K562 (cell line): ENCODE data around the gene SGSH. TPM values are rescaled to one million over a fixed set of nuclear protein-coding genes. Genes with fewer than 3 reads are reported as not detected.
A peak's percentile ranks its signal among the peaks of the same experiment; 100 is the strongest.

Experiments
- CBFA2T2 ChIP-seq: fragments of 450-650 bp; conservative IDR thresholded peaks from 2 replicates; pipeline ENCODE4 v1.6.1; 2017; ENCODE audit warnings: mild to moderate bottlenecking
- ETV1 ChIP-seq: fragments of 450-650 bp; conservative IDR thresholded peaks from 2 replicates; pipeline ENCODE4 v1.6.1; 2016; ENCODE audit warnings: missing genetic modification characterization, control low read depth, low read depth, missing compliant biosample characterization
- GATAD2A ChIP-seq: fragments of 450-650 bp; IDR thresholded peaks from 2 replicates; pipeline ENCODE4 v1.6.1; 2017
- GTF2F1 ChIP-seq: IDR thresholded peaks from 2 replicates; pipeline ENCODE4 v1.6.1; 2011; ENCODE audit warnings: low read depth, low read length, improper control_type of control experiment
- IFI16 ChIP-seq: fragments of 250-450 bp; sonication (Bioruptor Pico); IDR thresholded peaks from 2 replicates; pipeline ENCODE4 v2.1.2; 2022; ENCODE audit warnings: mild to moderate bottlenecking, inconsistent platforms
- MBD2 ChIP-seq: sonication (generic); IDR thresholded peaks from 2 replicates; pipeline ENCODE4 v1.6.1; 2016; ENCODE audit warnings: low read depth, borderline replicate concordance
- PURB ChIP-seq: sonication (generic); formaldehyde crosslinking; IDR thresholded peaks from 2 replicates; pipeline ENCODE4 v1.9.0; 2021; ENCODE audit warnings: low read depth, mild to moderate bottlenecking, missing genetic modification reagents
- RNF2 ChIP-seq: sonication (generic); IDR thresholded peaks from 2 replicates; pipeline ENCODE4 v1.6.1; 2016
- SETDB1 ChIP-seq: IDR thresholded peaks from one replicate; pipeline ENCODE4 v1.6.1; 2012; ENCODE audit warnings: low read length, control low read depth, inconsistent platforms
- SIN3A ChIP-seq, 2 experiments: fragments of 150-350 bp in 1 of 2; IDR thresholded peaks; 2 replicates each; pipeline ENCODE4 v1.6.1; 2011 to 2016; ENCODE audit warnings: borderline replicate concordance in 2 of 2, low read depth in 2 of 2, low read length in 2 of 2, mild to moderate bottlenecking in 2 of 2, moderate library complexity in 2 of 2; ENCODE audit not compliant: control insufficient read depth in 1 of 2
- TRIM28 ChIP-seq: fragments of 450-650 bp; IDR thresholded peaks from 2 replicates; pipeline ENCODE4 v1.6.1; 2017
- XRCC5 ChIP-seq: fragments of 200-400 bp; formaldehyde crosslinking; IDR thresholded peaks from 2 replicates; pipeline ENCODE4 v1.6.1; 2017; ENCODE audit warnings: low read depth, mild to moderate bottlenecking, low read length
- ZNF140 ChIP-seq: fragments of 250-450 bp; sonication (Bioruptor Pico); IDR thresholded peaks from 2 replicates; pipeline ENCODE4 v1.8.0; 2021; ENCODE audit warnings: moderate library complexity, mild to moderate bottlenecking, inconsistent platforms
- polyA plus RNA-seq, 8 experiments: library from polyadenylated mRNA; depleted of rRNA in 4 of 8; stranded (reverse) in 5 of 8; unstranded in 3 of 8; fragments of >200 nt; fragmentation: Nextera tagmentation in 2 of 8; fragmentation: Illumina TruSeq in 1 of 8; extraction: Ambion mirVana in 2 of 8; extraction: Trizol in 1 of 8; gene quantifications; 2 replicates each; pipeline versions ENCODE4 v1.2.1 to v1.2.3, GENCODE V29; 2011 to 2014; ENCODE audit warnings: inconsistent platforms in 1 of 8, missing spikeins in 1 of 8
- total RNA-seq, 7 experiments: library from RNA; depleted of rRNA in 6 of 7; stranded (reverse); fragments of >200 nt in 6 of 7; fragmentation: Illumina TruSeq in 2 of 7; extraction: Trizol in 2 of 7; gene quantifications; 2 replicates each; pipeline versions ENCODE4 v1.2.1 to v1.2.3, GENCODE V29; 2011 to 2021; ENCODE audit warnings: low replicate concordance in 1 of 7
- TF ChIP-seq, protein P1 (sequence below): fragments of 250-450 bp; sonication (Bioruptor Pico); IDR thresholded peaks from 2 replicates; pipeline ENCODE4 v1.9.0; 2021; ENCODE audit warnings: mild to moderate bottlenecking, inconsistent platforms
- TF ChIP-seq, protein P2 (sequence below): fragments of 450-650 bp; IDR thresholded peaks from 2 replicates; pipeline ENCODE4 v1.7.1; 2018; ENCODE audit warnings: mild to moderate bottlenecking, low read depth; ENCODE audit not compliant: partially characterized antibody
- TF ChIP-seq, protein P3 (sequence below): fragments of 450-650 bp; IDR thresholded peaks from 2 replicates; pipeline ENCODE4 v1.6.1; 2017; ENCODE audit warnings: antibody characterized with exemption

SGSH gene
- total and polyA plus RNA-seq, 9 of the 15 experiments (the other 6 are each of a cell fraction or from before 2014, with no cell fraction given): 0.25 to 15.7 (median 4.9) TPM

DNA sequence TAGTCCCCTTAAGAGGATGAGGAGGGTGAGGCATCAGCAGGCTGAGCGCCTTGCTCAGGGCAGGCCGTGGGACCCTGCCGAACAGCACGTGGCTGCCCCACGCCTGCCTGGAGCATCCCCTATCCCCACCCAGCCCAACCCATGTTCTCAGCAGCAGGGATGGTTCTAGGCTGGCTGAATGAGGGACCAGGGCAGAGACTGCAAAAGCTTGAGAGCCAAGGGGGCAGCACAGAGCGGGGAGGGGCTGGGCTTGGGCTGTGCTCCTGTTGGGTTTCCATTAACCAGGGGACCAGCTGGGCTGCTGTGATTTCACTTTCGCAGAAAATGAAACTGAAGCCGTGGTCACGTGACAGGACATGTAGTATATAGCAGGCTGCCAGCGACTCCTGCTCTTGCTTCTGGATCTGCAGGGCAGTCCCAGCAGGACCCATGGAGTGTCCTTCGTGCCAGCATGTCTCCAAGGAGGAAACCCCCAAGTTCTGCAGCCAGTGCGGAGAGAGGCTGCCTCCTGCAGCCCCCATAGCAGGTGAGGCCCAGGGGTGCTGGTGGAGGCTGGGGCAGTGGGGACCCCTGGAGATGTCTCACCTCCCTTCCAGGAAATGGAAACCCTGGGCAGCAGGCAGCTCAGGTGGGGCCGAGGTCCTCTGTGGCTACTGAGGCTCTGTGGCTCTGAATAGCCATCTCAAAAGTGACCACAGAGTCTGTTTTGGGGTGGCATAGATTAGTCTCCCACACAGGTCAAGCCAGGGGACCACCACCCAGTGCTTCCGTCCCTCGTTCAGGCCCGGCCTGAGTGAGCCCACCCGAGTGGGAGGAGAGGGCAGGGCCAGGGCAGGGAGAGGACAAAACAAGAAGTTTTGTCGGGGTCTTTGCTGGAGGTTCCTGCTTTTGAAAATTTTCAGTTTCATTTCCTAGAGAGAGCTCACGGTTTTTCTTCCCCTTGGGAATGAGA lies 43.4 kb upstream of the SGSH start (continued):
- TF ChIP-seq ETV1 (0 out of 2 replicates have a peak, but pooled peaks have one; percentile 28), SIN3A (IDR thresholded peaks at IDR 0.05; ENCODE audit: borderline replicate concordance in 2 of 2, control insufficient read depth in 1 of 2, low read depth in 2 of 2, low read length in 2 of 2) (0 out of 4 replicates have a peak, but pooled peaks of 1 of the 2 experiments have one; percentile 17), TRIM28 (no peak), ZNF140 (CRISPR knock-in tag) (no peak), PURB (CRISPR knock-in tag) (no peak), GATAD2A (no peak), MBD2 (no peak), CBFA2T2 (peak; percentile 86), GTF2F1 (no peak), SETDB1 (no peak), IFI16 (CRISPR knock-in tag) (no peak), RNF2 (no peak), XRCC5 (no peak)
- TF ChIP-seq, protein P1, sequence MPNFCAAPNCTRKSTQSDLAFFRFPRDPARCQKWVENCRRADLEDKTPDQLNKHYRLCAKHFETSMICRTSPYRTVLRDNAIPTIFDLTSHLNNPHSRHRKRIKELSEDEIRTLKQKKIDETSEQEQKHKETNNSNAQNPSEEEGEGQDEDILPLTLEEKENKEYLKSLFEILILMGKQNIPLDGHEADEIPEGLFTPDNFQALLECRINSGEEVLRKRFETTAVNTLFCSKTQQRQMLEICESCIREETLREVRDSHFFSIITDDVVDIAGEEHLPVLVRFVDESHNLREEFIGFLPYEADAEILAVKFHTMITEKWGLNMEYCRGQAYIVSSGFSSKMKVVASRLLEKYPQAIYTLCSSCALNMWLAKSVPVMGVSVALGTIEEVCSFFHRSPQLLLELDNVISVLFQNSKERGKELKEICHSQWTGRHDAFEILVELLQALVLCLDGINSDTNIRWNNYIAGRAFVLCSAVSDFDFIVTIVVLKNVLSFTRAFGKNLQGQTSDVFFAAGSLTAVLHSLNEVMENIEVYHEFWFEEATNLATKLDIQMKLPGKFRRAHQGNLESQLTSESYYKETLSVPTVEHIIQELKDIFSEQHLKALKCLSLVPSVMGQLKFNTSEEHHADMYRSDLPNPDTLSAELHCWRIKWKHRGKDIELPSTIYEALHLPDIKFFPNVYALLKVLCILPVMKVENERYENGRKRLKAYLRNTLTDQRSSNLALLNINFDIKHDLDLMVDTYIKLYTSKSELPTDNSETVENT (CRISPR knock-in tag): no peak
- TF ChIP-seq, protein P2, sequence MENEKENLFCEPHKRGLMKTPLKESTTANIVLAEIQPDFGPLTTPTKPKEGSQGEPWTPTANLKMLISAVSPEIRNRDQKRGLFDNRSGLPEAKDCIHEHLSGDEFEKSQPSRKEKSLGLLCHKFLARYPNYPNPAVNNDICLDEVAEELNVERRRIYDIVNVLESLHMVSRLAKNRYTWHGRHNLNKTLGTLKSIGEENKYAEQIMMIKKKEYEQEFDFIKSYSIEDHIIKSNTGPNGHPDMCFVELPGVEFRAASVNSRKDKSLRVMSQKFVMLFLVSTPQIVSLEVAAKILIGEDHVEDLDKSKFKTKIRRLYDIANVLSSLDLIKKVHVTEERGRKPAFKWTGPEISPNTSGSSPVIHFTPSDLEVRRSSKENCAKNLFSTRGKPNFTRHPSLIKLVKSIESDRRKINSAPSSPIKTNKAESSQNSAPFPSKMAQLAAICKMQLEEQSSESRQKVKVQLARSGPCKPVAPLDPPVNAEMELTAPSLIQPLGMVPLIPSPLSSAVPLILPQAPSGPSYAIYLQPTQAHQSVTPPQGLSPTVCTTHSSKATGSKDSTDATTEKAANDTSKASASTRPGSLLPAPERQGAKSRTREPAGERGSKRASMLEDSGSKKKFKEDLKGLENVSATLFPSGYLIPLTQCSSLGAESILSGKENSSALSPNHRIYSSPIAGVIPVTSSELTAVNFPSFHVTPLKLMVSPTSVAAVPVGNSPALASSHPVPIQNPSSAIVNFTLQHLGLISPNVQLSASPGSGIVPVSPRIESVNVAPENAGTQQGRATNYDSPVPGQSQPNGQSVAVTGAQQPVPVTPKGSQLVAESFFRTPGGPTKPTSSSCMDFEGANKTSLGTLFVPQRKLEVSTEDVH: no peak
- TF ChIP-seq, protein P3, sequence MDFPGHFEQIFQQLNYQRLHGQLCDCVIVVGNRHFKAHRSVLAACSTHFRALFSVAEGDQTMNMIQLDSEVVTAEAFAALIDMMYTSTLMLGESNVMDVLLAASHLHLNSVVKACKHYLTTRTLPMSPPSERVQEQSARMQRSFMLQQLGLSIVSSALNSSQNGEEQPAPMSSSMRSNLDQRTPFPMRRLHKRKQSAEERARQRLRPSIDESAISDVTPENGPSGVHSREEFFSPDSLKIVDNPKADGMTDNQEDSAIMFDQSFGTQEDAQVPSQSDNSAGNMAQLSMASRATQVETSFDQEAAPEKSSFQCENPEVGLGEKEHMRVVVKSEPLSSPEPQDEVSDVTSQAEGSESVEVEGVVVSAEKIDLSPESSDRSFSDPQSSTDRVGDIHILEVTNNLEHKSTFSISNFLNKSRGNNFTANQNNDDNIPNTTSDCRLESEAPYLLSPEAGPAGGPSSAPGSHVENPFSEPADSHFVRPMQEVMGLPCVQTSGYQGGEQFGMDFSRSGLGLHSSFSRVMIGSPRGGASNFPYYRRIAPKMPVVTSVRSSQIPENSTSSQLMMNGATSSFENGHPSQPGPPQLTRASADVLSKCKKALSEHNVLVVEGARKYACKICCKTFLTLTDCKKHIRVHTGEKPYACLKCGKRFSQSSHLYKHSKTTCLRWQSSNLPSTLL: no peak
